ENCODE results near the gene AMMECR1.
"Not testable (repeated sequence)": the region's sequence is repeated elsewhere in the genome, so short reads cannot be mapped to it uniquely, and the experiment has no call there.

Gene AMMECR1

GRCh38 chrX:110317820-110318663 lies at the start of gene AMMECR1:
AMMECR1 (minus strand) TSS chrX:110318085; CDS start chrX:110318071, 14 bp downstream.
- peak; percentile 84 for DNase-seq (ENCODE audit: low spot score)

DNA sequence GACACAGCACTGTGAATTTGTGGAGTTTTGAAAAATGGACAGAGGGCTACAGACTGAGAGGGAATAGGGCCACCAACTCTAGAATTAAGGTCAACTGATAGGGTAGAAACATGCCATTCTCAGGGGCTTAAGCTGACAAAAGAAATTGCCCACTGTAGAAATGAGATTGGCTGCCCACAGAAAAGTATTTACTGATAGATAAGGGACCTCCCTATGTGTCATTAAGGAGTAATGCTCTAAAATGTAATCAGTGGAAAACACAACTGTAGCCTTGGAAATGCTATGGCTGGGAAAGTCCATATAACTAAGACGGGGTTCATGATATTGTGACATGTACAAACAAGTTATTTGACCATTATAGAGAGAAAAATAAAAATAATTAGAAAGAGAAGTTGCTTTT lies 45.4 kb upstream of the AMMECR1 start:
- DNase-seq (ENCODE audit: low spot score), result no peak

DNA sequence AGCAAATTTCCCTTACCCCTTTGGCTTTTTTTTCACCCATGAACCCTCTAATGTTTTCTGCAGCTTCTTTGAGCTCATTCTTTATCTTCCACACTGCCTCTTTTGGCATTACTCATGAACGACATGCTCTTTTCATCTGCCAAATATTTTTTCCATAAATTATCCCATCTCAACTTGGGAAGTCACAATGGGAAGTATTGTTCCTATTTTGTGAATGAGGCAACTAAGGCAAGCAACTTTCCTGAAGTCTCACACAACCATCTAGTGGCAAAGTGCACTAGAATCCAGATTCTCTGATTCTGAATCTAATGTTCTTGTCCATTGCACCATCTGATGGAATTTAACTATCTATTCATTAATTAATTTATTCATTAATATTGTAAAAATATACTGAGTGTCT lies 41.4 kb upstream of the AMMECR1 start:
- no peak for DNase-seq (ENCODE audit: low spot score)

DNA sequence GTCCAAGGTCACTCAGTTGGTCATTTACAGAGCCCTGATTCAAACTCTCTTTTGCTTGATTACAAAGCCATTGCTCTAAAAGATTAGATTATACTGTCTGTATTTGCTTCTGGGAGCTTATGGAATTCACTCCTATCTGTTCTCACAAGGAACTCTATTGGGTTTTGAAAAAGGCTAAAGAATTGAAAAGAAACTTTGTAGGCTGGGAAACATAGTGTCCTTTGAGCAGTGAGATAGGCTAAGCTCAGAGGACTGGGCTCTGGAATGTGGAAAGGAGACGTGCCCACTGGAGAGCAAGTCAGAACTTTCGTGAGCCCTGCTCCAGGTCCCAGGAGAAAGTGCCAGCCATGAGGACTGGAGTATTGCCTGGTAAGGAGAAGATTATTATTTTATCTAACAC lies 40.7 kb upstream of the AMMECR1 start, which contains the start of gene RTL9:
RTL9 (plus strand) TSS at position 301 of the 400 bp plus-strand sequence. CDS start 91,770 bp downstream, outside the sequence.
- DNase-seq (ENCODE audit: low spot score), result no peak

DNA sequence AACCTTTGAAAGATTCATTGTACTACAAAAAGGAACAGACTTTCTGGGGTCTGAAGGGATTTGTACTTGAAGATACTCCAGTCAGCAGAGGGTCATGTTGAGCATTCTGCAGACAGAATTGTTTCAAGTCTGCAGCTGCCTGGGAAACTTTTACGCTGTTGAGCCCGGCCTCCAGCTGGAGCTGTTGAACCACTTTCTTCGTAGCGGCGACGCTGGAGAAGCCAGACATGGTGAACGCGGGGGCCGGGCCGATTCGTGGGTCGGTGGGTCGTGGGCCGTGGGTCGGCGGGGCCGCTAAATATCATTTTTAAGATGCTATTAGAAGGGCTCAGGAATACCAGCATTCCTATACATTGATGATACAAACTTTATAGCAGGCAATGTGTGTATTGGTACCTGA lies 28.8 kb upstream of the AMMECR1 start:
- DNase-seq (ENCODE audit: low spot score), result no peak

DNA sequence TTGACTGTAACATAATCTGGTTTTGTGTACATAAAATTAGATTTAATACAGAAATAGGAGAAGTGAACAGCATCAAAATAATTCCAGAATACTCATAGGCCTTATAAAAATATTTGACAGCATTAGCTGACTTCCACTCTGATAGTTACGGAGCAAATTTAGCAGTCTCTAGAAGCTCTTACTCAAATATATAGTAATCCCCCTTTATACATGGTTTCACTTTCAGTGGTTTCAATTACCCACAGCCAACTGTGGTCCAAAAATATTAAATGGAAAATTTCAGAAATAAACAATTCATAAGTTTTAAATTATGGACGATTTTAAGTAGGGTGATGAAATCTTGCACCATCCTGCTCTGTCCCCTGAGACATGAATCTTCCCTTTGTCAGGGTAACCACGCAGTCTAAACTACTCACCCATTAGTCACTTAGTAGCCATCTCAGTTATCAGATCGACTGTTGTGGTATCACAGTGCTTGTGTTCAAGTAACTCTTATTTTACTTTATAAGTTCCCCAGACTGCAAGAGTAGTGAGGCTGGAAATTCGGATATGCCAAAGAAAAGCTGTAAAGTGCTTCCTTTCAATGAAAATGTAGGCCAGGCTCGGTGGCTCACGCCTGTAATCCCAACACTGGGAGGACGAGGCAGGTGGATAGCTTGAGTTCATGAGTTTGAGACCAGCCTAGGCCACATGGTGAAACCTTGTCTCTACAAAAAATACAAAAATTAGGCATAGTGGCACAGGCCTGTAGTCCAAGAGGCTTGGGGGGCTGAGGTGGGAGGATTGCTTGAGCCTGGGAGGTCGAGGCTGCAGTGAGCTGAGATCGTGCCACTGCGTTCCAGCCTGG lies 23.5 kb upstream of the AMMECR1 start:
- no peak for DNase-seq (ENCODE audit: low spot score)

DNA sequence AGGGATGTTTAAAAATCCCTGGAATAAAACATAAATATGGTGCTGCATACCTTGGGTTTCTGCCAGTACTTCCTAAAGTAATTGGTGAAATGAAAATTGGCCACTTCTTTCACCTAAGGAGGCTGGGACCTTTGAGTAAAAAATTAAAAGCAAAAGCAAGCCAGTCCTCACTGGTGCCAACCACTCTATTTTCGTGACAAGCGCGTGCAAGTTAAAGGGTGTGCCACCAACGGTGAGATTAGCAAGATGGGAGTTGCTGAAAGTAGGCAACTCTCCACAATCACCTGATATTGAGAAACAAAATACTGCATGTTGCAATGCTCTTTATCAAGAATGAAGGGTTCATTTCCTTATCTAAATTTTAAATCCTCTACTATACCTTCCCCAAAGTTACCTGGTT lies 21.1 kb upstream of the AMMECR1 start:
- DNase-seq (ENCODE audit: low spot score), result no peak

- DNase-seq (ENCODE audit: low spot score), result not testable (repeated sequence)
Observed at GRCh38 chrX:110333458-110333857, 15.6 kb upstream of the AMMECR1 start.

GRCh38 chrX:110331444-110332030 lies 13.7 kb upstream of the AMMECR1 start:
- no peak for DNase-seq (ENCODE audit: low spot score)

- DNase-seq (ENCODE audit: low spot score), result not testable (repeated sequence)
Observed at GRCh38 chrX:110328613-110329012, 10.7 kb upstream of the AMMECR1 start.

GRCh38 chrX:110327336-110327735 lies 9.5 kb upstream of the AMMECR1 start:
- no peak for DNase-seq (ENCODE audit: low spot score)

DNA sequence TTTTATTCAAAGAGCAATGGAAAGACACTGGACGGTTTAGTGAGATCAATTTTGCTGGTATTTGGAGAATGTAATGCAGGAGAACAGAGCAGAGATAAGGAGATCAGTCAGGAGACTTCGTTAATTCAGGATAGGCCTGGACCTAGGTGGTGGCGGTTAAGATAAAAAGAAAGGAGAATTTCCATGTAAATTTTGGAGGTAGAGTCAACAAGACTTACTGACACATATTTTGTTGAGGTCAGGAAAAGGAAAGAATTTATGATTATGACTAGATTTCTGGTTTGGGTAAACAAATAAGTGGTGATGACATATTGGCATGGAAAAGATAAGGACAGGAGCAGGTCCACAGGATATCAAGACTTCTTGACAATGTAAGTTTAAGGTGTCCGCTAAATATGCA lies 8.8 kb upstream of the AMMECR1 start:
- no peak for DNase-seq (ENCODE audit: low spot score)

DNA sequence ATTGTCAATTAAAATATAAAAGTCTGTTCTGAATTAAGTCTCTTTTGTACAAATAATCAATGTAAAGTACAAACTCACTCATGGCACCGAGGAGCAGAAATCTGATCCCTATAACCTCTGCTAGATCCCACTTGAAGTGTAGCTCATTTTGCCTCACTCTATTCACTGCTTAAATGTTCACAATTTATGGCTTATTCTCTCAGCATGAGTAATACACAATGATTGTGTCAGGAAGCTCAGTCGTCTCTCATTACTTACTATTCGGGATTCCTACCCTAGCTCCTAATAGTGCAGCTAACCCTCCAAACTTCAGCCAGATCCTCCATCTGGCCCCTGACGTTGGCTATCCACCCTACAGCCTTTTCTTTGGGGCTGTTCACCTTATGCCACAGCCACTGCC lies 4.7 kb upstream of the AMMECR1 start:
- no peak for DNase-seq (ENCODE audit: low spot score)

DNA sequence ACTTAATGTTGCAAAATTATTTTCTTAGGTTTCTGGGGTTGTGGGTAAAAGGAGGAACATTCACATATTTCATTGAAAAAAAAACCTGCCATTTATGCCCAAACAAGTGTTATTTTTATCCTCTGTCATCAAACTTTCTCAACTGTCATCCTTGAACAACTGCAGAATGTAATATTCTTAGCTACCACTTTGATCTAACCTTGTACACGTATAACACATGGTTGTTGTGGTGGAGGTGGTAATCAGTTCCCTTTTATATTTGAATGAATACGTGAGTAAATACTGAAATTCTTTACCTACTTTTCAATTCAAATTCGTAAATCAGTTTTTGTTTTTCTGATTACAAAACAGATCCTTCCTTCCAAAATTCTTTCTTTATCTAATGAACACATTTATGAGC lies 3.8 kb upstream of the AMMECR1 start:
- peak; percentile 8 for DNase-seq (ENCODE audit: low spot score)

DNA sequence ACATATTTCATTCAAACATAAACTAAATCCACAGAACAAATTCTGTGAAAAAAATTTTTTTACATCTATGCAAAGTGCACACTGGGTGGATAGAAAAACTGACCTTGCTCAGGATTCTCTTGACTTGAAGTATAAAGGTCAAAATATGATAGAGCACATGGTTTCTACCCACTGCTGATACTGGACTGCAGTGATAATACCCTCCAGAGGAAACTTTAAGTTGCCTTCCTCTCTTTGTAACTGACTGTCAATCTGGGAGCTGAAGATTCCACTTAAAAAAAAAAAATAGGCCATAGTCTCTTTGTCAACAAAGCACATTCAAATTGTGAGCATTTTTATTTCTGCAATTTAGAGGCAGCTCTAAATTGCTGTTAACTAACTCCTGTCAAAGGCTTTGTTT lies 3.2 kb upstream of the AMMECR1 start:
- DNase-seq (ENCODE audit: low spot score), result no peak

DNA sequence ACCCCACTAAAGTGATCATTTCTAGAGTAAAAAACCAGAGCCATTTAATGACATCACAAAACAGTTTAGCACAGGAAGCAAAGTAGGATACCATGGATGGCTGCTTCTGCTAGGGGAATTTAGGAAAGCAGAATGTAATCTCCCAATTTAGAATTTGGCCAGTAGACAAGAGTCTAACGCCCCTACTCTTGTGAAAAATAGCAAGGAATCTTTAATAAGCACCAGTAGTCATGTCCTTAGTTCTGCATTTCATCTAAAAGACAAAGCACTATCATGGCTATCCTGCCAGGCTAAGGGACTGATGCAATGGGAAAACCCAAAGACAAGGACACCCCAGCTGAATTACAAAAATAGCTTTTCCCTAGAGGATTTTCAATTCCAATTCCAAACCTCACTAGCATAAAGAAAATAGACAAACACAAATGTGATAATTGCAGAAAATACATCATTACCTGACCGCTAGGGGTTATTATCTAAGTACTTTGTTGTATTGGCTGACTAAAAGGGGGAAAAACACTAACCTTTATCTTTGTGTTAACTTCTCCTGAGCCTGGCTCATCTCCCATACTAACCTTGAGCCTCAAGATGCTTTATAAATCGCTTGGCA lies 2.6 kb upstream of the AMMECR1 start:
- DNase-seq (ENCODE audit: low spot score), result no peak

- no peak for DNase-seq (ENCODE audit: low spot score)
Observed at GRCh38 chrX:110318664-110318968, 731 bp upstream of the AMMECR1 start.

DNA sequence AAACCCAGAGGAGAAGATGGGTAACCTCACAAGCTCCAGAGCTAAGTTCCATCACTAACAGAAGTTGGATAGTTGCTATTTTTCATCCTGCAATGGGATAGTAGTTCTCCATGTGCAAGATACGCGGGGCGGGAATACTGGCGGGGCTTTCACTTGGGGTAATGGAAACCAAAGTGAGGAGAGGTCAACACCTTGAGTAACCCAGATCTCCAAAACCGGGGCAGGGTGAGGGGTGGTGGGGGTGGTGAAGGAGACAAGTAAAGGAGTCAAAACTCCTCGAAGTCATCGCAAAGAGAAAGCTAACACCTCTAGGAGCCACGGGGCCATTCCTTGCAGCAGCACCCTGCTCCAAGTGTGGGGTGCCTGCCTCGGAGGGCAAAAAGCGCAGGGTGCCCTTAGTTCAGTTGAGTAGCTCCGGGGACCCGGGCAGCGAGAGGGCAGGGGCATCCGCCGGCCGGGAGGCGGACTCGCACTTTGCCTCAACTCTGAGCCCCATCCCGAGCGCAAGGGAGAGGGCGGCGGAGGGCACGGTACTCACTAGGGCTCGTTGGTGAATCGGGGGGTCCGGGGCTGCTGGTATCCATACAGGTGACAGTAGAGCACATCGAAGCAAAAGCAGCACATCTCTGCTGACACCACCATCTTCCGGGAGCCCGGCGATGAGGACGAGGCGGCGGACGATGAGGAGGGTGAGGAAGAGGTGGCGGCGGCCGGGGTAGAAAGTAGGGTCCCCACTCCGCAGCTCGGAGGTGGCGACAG lies 645 bp downstream of the AMMECR1 start:
- peak; percentile 28 for DNase-seq (ENCODE audit: low spot score)

DNA sequence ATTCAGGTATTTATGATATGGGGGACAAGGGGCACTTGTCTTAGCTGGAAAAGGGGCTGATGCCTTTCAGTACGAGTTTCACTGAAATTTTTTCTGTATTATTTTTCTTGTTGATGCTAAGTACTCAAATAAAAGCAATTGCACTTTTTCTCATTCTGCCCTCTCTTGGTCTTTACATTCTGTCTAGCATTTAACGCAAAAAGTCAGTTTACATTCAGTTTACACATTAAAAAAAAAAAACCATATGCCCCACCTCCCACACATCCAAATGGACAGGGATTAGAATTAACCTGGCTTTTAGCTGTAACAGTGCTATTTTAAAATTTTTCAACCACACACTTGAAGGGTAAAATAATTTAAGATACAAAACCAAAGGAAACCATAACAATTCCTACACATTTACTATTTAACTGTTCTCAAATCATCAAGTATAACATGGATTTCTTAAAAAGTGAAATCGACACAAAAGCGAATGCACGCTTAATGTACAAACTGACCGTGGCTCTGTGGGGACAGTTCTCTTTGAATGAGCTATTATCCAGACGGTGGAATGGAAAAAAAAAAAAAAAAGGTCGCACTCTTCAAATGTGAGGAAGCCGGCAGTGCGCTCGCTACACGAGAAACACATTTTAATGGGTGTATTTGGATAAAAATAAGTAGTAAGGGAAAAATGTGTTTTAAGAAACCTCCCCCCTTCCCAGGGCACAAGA lies 1.4 kb downstream of the AMMECR1 start:
- no peak for DNase-seq (ENCODE audit: low spot score)

DNA sequence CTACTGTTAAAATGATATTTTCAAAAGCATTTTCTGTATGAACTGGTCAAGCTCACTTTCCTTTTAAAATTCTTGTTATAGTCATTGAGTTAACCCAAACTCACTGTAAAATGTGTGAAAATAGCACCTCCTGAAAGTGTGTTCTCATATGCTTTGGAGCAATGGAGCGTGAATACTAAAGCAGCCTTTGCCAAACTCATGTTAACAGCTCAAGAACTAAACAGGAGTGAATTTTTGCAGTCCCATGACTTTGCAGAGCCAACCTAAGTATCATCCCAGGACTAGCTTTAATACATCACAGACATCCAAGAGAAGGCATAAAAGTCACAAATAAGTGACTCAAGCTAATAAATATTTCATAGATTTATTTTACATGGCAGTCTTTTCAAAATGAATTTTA lies 2.3 kb downstream of the AMMECR1 start:
- DNase-seq (ENCODE audit: low spot score), result no peak

Data from germinal center (tissue), 1 donor.